DMS114 treated with DMSO at 0.1 percent for 48 hours (cell line): Measurements from ENCODE around the gene TTC1.
A peak's percentile ranks its signal among the peaks of the same experiment; 100 is the strongest.
"Not testable (repeated sequence)": the region's sequence is repeated elsewhere in the genome, so short reads cannot be mapped to it uniquely, and the experiment has no call there.

Source experiments
- DNase-seq: peaks from one replicate; lab custom pipeline; 2025; ENCODE audit not compliant: unreplicated experiment; lab: John Stamatoyannopoulos, UW

Gene TTC1

GRCh38 chr5:160008877-160009590 is at the start of gene TTC1:
Gene TTC1, plus strand, starts transcription at chr5:160009139. Its CDS starts 1,390 bp downstream, at chr5:160010529.
- DNase-seq, result peak; percentile 98

- DNase-seq, result no peak
Measured at GRCh38 chr5:159961176-159962160, 47.5 kb upstream of the TTC1 start.

- DNase-seq, result no peak
Measured at GRCh38 chr5:159962214-159962613, 46.7 kb upstream of the TTC1 start.

- DNase-seq, result no peak
Measured at GRCh38 chr5:159963935-159964334, 45.0 kb upstream of the TTC1 start.

GRCh38 chr5:159965031-159965837 is 43.7 kb upstream of the TTC1 start:
- no peak for DNase-seq

- DNase-seq, result not testable (repeated sequence)
Measured at GRCh38 chr5:159965838-159966128, 43.2 kb upstream of the TTC1 start.

- DNase-seq, result no peak
Measured at GRCh38 chr5:159969966-159970365, 39.0 kb upstream of the TTC1 start.

- no peak for DNase-seq
Measured at GRCh38 chr5:159971038-159971437, 37.9 kb upstream of the TTC1 start.

- no peak for DNase-seq
Measured at GRCh38 chr5:159971514-159971913, 37.4 kb upstream of the TTC1 start.

GRCh38 chr5:159971931-159972461 is 36.9 kb upstream of the TTC1 start:
- no peak for DNase-seq

GRCh38 chr5:159972538-159973362 is 36.2 kb upstream of the TTC1 start:
- no peak for DNase-seq

GRCh38 chr5:159975462-159976019 is 33.4 kb upstream of the TTC1 start:
- no peak for DNase-seq

GRCh38 chr5:159976921-159977320 is 32.0 kb upstream of the TTC1 start:
- no peak for DNase-seq

- DNase-seq, result no peak
Measured at GRCh38 chr5:159978358-159978757, 30.6 kb upstream of the TTC1 start.

GRCh38 chr5:159982421-159983173 is 26.3 kb upstream of the TTC1 start:
- DNase-seq, result no peak

GRCh38 chr5:159987031-159987674 is 21.8 kb upstream of the TTC1 start:
- peak; percentile 48 for DNase-seq

- peak; percentile 8 for DNase-seq
Measured at GRCh38 chr5:159990506-159990905, 18.4 kb upstream of the TTC1 start.

- no peak for DNase-seq
Measured at GRCh38 chr5:159992566-159992965, 16.4 kb upstream of the TTC1 start.

- no peak for DNase-seq
Measured at GRCh38 chr5:159993194-159993593, 15.7 kb upstream of the TTC1 start.
